OCI-LY3 (cell line): ENCODE measurements around the gene ULK1.
"Not testable (repeated sequence)": the region's sequence is repeated elsewhere in the genome, so short reads cannot be mapped to it uniquely, and the experiment has no call there.

Experiments
- H2AFZ ChIP-seq: fragments of 200-600, 300-600 bp; shearing (Covaris generic); 2 replicates; pipeline ENCODE4 v1.6.0; 2014; ENCODE audit warnings: antibody characterized with exemption, low read depth, low read length
- H3K27ac ChIP-seq: fragments of 200-600, 300-600 bp; sonication (generic); 2 replicates; pipeline ENCODE4 v1.5.1; 2014; ENCODE audit warnings: mild to moderate bottlenecking, low read length, moderate library complexity, mixed read lengths
- H3K27me3 ChIP-seq: fragments of 200-600, 300-600 bp; sonication (generic); 2 replicates; pipeline ENCODE4 v1.6.1; 2014; ENCODE audit warnings: low read depth, low read length, mixed read lengths
- H3K36me3 ChIP-seq: fragments of 200-600, 300-600 bp; sonication (generic); replicated peaks from 2 replicates; pipeline ENCODE3; 2014; ENCODE audit warnings: low read depth, low read length, mixed read lengths
- H3K4me1 ChIP-seq: fragments of 300-600, 200-600 bp; sonication (generic); 2 replicates; pipeline ENCODE4 v1.6.1; 2014; ENCODE audit warnings: low read length, mixed read lengths
- H3K4me2 ChIP-seq: fragments of 200-600, 300-600 bp; sonication (generic); 2 replicates; pipeline ENCODE4 v1.6.1; 2014; ENCODE audit warnings: low read length, mixed read lengths
- H3K4me3 ChIP-seq: fragments of 300-600, 200-600 bp; sonication (generic); 2 replicates; pipeline ENCODE4 v1.5.1; 2014; ENCODE audit warnings: antibody characterized with exemption, mild to moderate bottlenecking, low read length, moderate library complexity
- H3K79me2 ChIP-seq: fragments of 300-600, 200-600 bp; shearing (Covaris generic); 2 replicates; pipeline ENCODE4 v1.6.1; 2014; ENCODE audit warnings: mild to moderate bottlenecking, low read length, mixed read lengths
- H3K9ac ChIP-seq: fragments of 300-600, 200-600 bp; shearing (Covaris generic); 2 replicates; pipeline ENCODE4 v1.6.0; 2014; ENCODE audit warnings: mild to moderate bottlenecking, low read length, moderate library complexity
- H3K9me3 ChIP-seq: fragments of 200-600, 300-600 bp; shearing (Covaris generic); 2 replicates; pipeline ENCODE4 v1.6.1; 2014; ENCODE audit warnings: low read length, mixed read lengths; ENCODE audit not compliant: insufficient read depth
- H4K20me1 ChIP-seq: fragments of 200-600, 300-600 bp; sonication (generic); 2 replicates; pipeline ENCODE4 v1.6.1; 2016; ENCODE audit warnings: low read length, mixed read lengths; ENCODE audit not compliant: insufficient read depth
- EZH2phosphoT487 ChIP-seq: fragments of 200-600 bp; shearing (Covaris generic); IDR thresholded peaks from 2 replicates; pipeline ENCODE4 v1.6.1; 2018; ENCODE audit warnings: antibody characterized with exemption, mixed run types, low read depth
- TF ChIP-seq, protein P1 (sequence below): fragments of 200-600, 300-600 bp; sonication (generic); IDR thresholded peaks from 2 replicates; pipeline ENCODE4 v1.5.1; 2014; ENCODE audit warnings: antibody characterized with exemption, low read length, low read depth

Gene ULK1

DNA sequence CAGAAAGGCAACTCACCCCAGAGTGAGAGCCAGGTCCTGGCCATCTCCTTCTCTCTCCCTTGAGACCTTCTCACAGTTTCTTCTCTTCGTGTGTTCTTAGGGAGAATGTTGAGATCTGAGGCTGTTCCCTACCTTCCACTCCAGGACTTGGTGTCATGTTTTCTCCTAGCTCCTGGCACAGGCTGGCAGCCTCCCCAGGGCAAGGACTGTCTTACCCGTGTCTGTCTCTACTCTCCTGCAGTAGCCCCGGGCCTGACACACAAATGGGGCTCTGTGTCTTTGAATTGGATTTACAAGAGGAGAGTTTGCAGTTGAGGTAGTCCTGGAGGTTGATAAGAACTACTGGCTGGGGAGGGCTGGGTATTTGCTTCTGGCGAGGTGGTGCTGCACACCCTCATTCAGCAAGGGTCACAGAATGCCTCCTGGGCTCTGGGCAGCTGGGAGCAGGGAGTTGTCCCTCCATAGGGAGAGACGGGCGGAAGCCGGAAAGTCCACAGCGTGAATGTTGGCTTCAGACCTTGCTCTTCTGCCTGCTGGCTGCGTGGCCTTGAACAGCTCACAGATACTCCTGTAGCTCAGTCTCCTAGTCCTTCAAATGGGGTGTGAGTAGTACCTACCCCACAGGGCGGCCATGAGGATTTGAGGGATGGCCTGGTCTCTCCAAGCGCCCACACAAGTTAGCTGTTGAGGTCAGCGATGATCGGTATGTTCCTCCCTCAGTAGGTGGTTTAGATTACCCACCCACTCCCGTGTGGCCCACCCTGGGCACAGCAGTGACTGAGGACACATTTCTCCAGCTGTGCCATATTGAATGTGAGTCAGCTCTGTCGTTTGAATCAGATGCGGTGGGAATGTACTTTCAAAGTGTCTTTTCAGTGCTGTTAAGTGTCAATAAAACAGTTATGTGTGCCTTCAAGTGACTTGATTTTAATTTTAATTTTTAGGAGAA is 65.5 kb downstream of the ULK1 start:
- no peak overlapping the region for H3K4me2 ChIP-seq
- no peak overlapping the region for H3K9ac ChIP-seq
- TF ChIP-seq, protein P1, sequence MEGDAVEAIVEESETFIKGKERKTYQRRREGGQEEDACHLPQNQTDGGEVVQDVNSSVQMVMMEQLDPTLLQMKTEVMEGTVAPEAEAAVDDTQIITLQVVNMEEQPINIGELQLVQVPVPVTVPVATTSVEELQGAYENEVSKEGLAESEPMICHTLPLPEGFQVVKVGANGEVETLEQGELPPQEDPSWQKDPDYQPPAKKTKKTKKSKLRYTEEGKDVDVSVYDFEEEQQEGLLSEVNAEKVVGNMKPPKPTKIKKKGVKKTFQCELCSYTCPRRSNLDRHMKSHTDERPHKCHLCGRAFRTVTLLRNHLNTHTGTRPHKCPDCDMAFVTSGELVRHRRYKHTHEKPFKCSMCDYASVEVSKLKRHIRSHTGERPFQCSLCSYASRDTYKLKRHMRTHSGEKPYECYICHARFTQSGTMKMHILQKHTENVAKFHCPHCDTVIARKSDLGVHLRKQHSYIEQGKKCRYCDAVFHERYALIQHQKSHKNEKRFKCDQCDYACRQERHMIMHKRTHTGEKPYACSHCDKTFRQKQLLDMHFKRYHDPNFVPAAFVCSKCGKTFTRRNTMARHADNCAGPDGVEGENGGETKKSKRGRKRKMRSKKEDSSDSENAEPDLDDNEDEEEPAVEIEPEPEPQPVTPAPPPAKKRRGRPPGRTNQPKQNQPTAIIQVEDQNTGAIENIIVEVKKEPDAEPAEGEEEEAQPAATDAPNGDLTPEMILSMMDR = no peak
- no peak for TF ChIP-seq EZH2phosphoT487
- no peaks in the 10 kb centered on the region for H3K27me3 ChIP-seq
- no peak overlapping the region for H2AFZ ChIP-seq
- H3K4me1 ChIP-seq = no peaks in the 10 kb centered on the region
- no peak overlapping the region for H3K27ac ChIP-seq
- H4K20me1 ChIP-seq = peaks cover 56% of the 10 kb centered on the region
- no peak overlapping the region for H3K4me3 ChIP-seq
- no peaks in the 10 kb centered on the region for H3K9me3 ChIP-seq
- H3K36me3 ChIP-seq = peaks cover 13% of the 10 kb centered on the region
- H3K79me2 ChIP-seq = peaks cover 84% of the 10 kb centered on the region

DNA sequence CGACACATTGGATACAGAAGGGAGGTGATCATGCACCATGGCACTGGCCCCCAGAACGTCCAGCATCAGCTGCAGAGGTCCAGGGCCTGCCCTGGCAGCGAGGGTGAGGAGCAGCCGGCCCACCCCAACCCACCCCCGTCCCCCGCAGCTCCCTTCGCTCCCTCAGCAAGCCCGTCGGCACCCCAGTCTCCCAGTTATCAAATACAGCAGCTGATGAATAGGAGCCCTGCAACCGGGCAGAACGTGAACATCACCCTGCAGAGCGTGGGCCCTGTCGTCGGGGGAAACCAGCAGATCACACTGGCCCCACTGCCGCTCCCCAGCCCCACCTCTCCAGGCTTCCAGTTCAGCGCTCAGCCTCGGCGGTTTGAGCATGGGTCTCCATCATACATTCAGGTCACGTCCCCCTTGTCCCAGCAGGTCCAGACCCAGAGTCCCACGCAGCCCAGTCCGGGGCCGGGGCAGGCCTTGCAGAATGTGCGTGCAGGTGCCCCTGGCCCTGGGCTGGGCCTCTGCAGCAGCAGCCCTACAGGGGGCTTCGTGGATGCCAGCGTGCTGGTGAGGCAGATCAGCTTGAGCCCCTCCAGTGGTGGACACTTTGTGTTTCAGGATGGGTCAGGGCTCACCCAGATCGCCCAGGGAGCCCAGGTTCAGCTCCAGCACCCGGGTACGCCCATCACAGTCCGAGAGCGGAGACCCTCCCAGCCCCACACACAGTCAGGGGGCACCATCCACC is 66.3 kb downstream of the ULK1 start:
- H3K27me3 ChIP-seq, H3K9ac ChIP-seq, H3K27ac ChIP-seq, H3K4me2 ChIP-seq, H3K4me1 ChIP-seq, H2AFZ ChIP-seq, H3K9me3 ChIP-seq, H3K4me3 ChIP-seq: not testable (repeated sequence)
- Histone ChIP-seq H3K79me2 (peaks cover 84% of the 10 kb centered on the region), H3K36me3 (peaks cover 13% of the 10 kb centered on the region), H4K20me1 (peaks cover 62% of the 10 kb centered on the region)

DNA sequence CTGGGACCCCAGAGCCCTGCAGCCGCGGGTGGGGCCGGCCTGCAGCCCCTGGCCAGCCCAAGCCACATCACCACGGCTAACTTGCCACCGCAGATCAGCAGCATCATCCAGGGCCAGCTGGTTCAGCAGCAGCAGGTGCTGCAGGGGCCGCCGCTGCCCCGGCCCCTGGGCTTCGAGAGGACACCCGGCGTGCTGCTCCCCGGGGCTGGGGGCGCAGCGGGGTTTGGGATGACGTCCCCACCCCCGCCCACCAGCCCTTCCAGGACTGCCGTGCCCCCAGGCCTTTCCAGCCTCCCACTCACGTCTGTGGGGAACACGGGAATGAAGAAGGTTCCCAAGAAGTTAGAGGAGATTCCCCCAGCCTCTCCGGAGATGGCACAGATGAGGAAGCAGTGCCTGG is 66.9 kb downstream of the ULK1 start:
- not testable (repeated sequence) for H3K4me3 ChIP-seq, H3K9ac ChIP-seq, H2AFZ ChIP-seq, H3K9me3 ChIP-seq, H3K27ac ChIP-seq, H3K27me3 ChIP-seq, H3K4me1 ChIP-seq, H3K4me2 ChIP-seq
- Histone ChIP-seq H3K79me2 (peaks cover 84% of the 10 kb centered on the region), H4K20me1 (peaks cover 61% of the 10 kb centered on the region), H3K36me3 (peaks cover 13% of the 10 kb centered on the region)

DNA sequence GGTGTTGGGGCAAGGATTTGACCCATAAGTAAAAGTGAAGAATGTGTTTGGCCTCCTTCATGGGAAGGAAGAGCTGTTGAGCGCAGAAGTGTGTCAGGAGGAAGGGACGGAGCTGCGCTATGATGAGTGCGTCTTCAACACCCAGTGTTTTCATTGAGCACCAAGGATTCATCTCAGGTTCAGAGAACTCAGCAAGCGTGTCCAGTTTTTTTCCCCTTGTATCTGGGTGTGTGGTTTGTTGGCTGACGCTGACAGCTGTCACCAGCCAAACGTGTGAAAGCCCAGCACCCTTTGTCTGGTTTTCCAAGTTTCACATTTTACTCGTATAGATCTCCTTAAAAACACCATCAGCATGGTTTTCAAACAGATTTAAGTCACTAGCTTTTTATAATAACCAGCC is 67.6 kb downstream of the ULK1 start:
- Histone ChIP-seq H4K20me1 (peaks cover 61% of the 10 kb centered on the region), H3K79me2 (peaks cover 81% of the 10 kb centered on the region)

More for the DNA sequence above, 67.6 kb downstream of the ULK1 start:
- no peaks in the 10 kb centered on the region for H3K27me3 ChIP-seq
- no peak overlapping the region for H3K27ac ChIP-seq
- TF ChIP-seq, protein P1 = no peak
- no peak for TF ChIP-seq EZH2phosphoT487
- no peaks in the 10 kb centered on the region for H3K4me1 ChIP-seq
- H3K9me3 ChIP-seq = no peaks in the 10 kb centered on the region
- H3K4me2 ChIP-seq = no peak overlapping the region
- no peak overlapping the region for H2AFZ ChIP-seq
- H3K4me3 ChIP-seq = no peak overlapping the region
- H3K36me3 ChIP-seq = peaks cover 13% of the 10 kb centered on the region
- H3K9ac ChIP-seq = no peak overlapping the region
